Stomach (tissue), 4 donors: ENCODE results near the gene KAZALD1.

Experiments
- EP300 ChIP-seq: sonication (generic); formaldehyde crosslinking; IDR thresholded peaks from one replicate; pipeline ENCODE4 v1.6.1; 2017; ENCODE audit warnings: antibody characterized with exemption
- POLR2A ChIP-seq, 4 donors: fragments of 450-650 bp; IDR thresholded peaks; one replicate each; pipeline ENCODE4 v1.6.1; 2016; ENCODE audit warnings: antibody characterized with exemption in 4 of 4, control low read depth in 2 of 4, mild to moderate bottlenecking in 1 of 4, moderate library complexity in 1 of 4
- TF ChIP-seq, protein P1 (sequence below), 7 experiments: fragments of 450-650 bp in 4 of 7; fragments of 200-600 bp in 3 of 7; sonication (generic) in 3 of 7; IDR thresholded peaks; one replicate each; pipeline ENCODE4 v1.5.1; 2016 to 2019; ENCODE audit warnings: antibody characterized with exemption in 7 of 7, control low read depth in 2 of 7, mild to moderate bottlenecking in 1 of 7

DNA sequence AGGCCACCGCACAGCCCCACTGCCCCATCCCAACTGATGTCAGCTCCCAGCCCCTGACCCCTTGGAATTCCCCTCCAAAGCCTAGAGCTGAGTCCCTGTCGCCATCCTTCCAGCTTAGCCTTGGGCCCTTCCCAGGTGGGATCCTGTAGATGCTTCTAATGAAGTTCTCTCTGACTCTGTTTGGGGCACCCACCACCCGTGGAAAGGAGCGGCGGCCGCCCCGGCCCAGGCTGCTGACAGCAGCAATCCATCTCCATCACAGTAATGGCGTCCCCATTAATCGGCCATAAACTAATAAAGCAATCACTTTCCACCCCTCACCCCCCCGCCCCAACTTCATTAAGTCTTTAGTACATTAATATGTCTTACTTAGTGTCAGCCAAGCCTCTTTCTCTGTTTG is 25.6 kb downstream of the KAZALD1 start:
- TF ChIP-seq POLR2A (IDR thresholded peaks at IDR 0.05) (no peak), EP300 (no peak)
- TF ChIP-seq, protein P1, sequence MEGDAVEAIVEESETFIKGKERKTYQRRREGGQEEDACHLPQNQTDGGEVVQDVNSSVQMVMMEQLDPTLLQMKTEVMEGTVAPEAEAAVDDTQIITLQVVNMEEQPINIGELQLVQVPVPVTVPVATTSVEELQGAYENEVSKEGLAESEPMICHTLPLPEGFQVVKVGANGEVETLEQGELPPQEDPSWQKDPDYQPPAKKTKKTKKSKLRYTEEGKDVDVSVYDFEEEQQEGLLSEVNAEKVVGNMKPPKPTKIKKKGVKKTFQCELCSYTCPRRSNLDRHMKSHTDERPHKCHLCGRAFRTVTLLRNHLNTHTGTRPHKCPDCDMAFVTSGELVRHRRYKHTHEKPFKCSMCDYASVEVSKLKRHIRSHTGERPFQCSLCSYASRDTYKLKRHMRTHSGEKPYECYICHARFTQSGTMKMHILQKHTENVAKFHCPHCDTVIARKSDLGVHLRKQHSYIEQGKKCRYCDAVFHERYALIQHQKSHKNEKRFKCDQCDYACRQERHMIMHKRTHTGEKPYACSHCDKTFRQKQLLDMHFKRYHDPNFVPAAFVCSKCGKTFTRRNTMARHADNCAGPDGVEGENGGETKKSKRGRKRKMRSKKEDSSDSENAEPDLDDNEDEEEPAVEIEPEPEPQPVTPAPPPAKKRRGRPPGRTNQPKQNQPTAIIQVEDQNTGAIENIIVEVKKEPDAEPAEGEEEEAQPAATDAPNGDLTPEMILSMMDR (IDR thresholded peaks at IDR 0.05), result no peak
